Osteoblast (primary cell): Measurements from ENCODE around the gene SIRT1. TPM values are rescaled to one million over a fixed set of nuclear protein-coding genes. Genes with fewer than 3 reads are reported as not detected.
A peak's percentile ranks its signal among the peaks of the same experiment; 100 is the strongest.

Experiments
- DNase-seq: peaks from one replicate; pipeline ENCODE4 v3.0.0; 2011; ENCODE audit warnings: low spot score, mixed read lengths; ENCODE audit not compliant: insufficient read length; ENCODE audit errors: missing footprints
- H2AFZ ChIP-seq: 2 replicates; pipeline ENCODE4 v1.6.0; 2011; ENCODE audit warnings: mild to moderate bottlenecking, low read length
- H3K27ac ChIP-seq: 2 replicates; pipeline ENCODE4 v1.5.1; 2011; ENCODE audit warnings: mild to moderate bottlenecking, low read depth, low read length, moderate library complexity
- H3K27me3 ChIP-seq: 2 replicates; pipeline ENCODE4 v1.6.0; 2012; ENCODE audit warnings: mild to moderate bottlenecking, control low read depth, inconsistent platforms, low read length, moderate library complexity; ENCODE audit not compliant: insufficient read depth
- H3K36me3 ChIP-seq: 2 replicates; pipeline ENCODE4 v1.5.1; 2011; ENCODE audit warnings: mild to moderate bottlenecking, low read length, control low read depth, moderate library complexity; ENCODE audit not compliant: insufficient read depth
- H3K4me1 ChIP-seq: 2 replicates; pipeline ENCODE4 v1.5.1; 2011; ENCODE audit warnings: mild to moderate bottlenecking, low read length, control low read depth, moderate library complexity; ENCODE audit not compliant: insufficient read depth
- H3K4me2 ChIP-seq: 2 replicates; pipeline ENCODE4 v1.6.0; 2011; ENCODE audit warnings: mild to moderate bottlenecking, low read length; ENCODE audit not compliant: insufficient read depth
- H3K4me3 ChIP-seq: fragments of 200-600 bp; sonication (generic); 3 replicates; pipeline ENCODE4 v1.5.1; 2012; ENCODE audit warnings: mild to moderate bottlenecking, low read length, inconsistent platforms; ENCODE audit not compliant: insufficient read depth
- H3K79me2 ChIP-seq: 2 replicates; pipeline ENCODE4 v1.6.0; 2012; ENCODE audit warnings: mild to moderate bottlenecking, low read length, control low read depth, inconsistent platforms; ENCODE audit not compliant: insufficient read depth
- H3K9me3 ChIP-seq: 2 replicates; pipeline ENCODE4 v1.5.1; 2011; ENCODE audit warnings: low read depth, low read length, control low read depth
- H4K20me1 ChIP-seq: 2 replicates; pipeline ENCODE4 v1.6.0; 2012; ENCODE audit warnings: mild to moderate bottlenecking, low read length, control low read depth; ENCODE audit not compliant: insufficient read depth
- CTCF ChIP-seq: IDR thresholded peaks from 2 replicates; pipeline ENCODE4 v1.5.1; 2011; ENCODE audit warnings: mild to moderate bottlenecking, low read depth, low read length, moderate library complexity; ENCODE audit errors: extremely low read depth
- total RNA-seq: library from RNA; depleted of rRNA; stranded (reverse); fragments of >200 nt; gene quantifications from 2 replicates; pipeline ENCODE4 v1.2.3, GENCODE V29; 2012

The SIRT1 gene
- total RNA-seq, 1 donor = 19.9 TPM

GRCh38 chr10:67878133-67878532 is 6.3 kb upstream of the SIRT1 start:
- Histone ChIP-seq H3K4me3 (no peak overlapping the region), H3K9me3 (no peaks in the 10 kb centered on the region), H3K4me2 (no peak overlapping the region), H3K27ac (no peak overlapping the region), H3K36me3 (no peaks in the 10 kb centered on the region), H2AFZ (no peak overlapping the region), H4K20me1 (no peaks in the 10 kb centered on the region), H3K79me2 (no peaks in the 10 kb centered on the region), H3K4me1 (no peaks in the 10 kb centered on the region), H3K27me3 (no peaks in the 10 kb centered on the region)
- no peak for TF ChIP-seq CTCF
- no peak for DNase-seq

- Histone ChIP-seq H3K4me2 (peak overlapping the region; percentile 88), H4K20me1 (peaks cover 5% of the 10 kb centered on the region), H3K27ac (peak overlapping the region; percentile 59), H2AFZ (peak overlapping the region; percentile 88), H3K4me3 (peak overlapping the region; percentile 85), H3K79me2 (peaks cover 33% of the 10 kb centered on the region), H3K9me3 (no peaks in the 10 kb centered on the region), H3K36me3 (peaks cover 19% of the 10 kb centered on the region), H3K4me1 (peaks cover 5% of the 10 kb centered on the region), H3K27me3 (no peaks in the 10 kb centered on the region)
- DNase-seq = peak; percentile 66
- no peak for TF ChIP-seq CTCF
Measured at GRCh38 chr10:67883710-67884312, 645 bp upstream of the SIRT1 start.

- no peaks in the 10 kb centered on the region for H3K9me3 ChIP-seq
- H3K36me3 ChIP-seq = peaks cover 28% of the 10 kb centered on the region
- peak; percentile 95 for DNase-seq
- no peak for TF ChIP-seq CTCF
- no peaks in the 10 kb centered on the region for H3K27me3 ChIP-seq
- H3K79me2 ChIP-seq = peaks cover 44% of the 10 kb centered on the region
- H3K4me2 ChIP-seq = peak overlapping the region; percentile 88
- H3K4me3 ChIP-seq = peak overlapping the region; percentile 85
- peaks cover 5% of the 10 kb centered on the region for H3K4me1 ChIP-seq
- peak overlapping the region; percentile 61 for H2AFZ ChIP-seq
- H3K27ac ChIP-seq = peak overlapping the region; percentile 70
- H4K20me1 ChIP-seq = peaks cover 5% of the 10 kb centered on the region
Measured at GRCh38 chr10:67884842-67885670, 600 bp downstream of the SIRT1 start.

GRCh38 chr10:67893637-67894036 is 9.2 kb downstream of the SIRT1 start:
- H3K9me3 ChIP-seq = no peaks in the 10 kb centered on the region
- no peak overlapping the region for H2AFZ ChIP-seq
- H3K79me2 ChIP-seq = peaks cover 75% of the 10 kb centered on the region
- H3K4me1 ChIP-seq = no peaks in the 10 kb centered on the region
- H3K27ac ChIP-seq = no peak overlapping the region
- no peak overlapping the region for H3K4me3 ChIP-seq
- H4K20me1 ChIP-seq = no peaks in the 10 kb centered on the region
- H3K36me3 ChIP-seq = peaks cover 75% of the 10 kb centered on the region
- TF ChIP-seq CTCF = no peak
- no peaks in the 10 kb centered on the region for H3K27me3 ChIP-seq
- H3K4me2 ChIP-seq = no peak overlapping the region
- no peak for DNase-seq
